Measurements from ENCODE around the gene CENPVL1.
"Not testable (repeated sequence)": the region's sequence is repeated elsewhere in the genome, so short reads cannot be mapped to it uniquely, and the experiment has no call there.

CENPVL1 gene

GRCh38 chrX:51710277-51711164, at the start of gene CENPVL1:
CENPVL1 (plus strand) TSS chrX:51710512; CDS start chrX:51710512, 0 bp downstream.
- not testable (repeated sequence) for DNase-seq

- no peak for DNase-seq
Observed at GRCh38 chrX:51665981-51666380, 44.3 kb upstream of the CENPVL1 start.

- DNase-seq, result not testable (repeated sequence)
Observed at GRCh38 chrX:51679689-51680433, 30.5 kb upstream of the CENPVL1 start.

- not testable (repeated sequence) for DNase-seq
Observed at GRCh38 chrX:51681808-51682719, 28.2 kb upstream of the CENPVL1 start.

- not testable (repeated sequence) for DNase-seq
Observed at GRCh38 chrX:51682720-51683062, 27.6 kb upstream of the CENPVL1 start, which contains the start of gene CENPVL2. CENPVL2 (minus strand) TSS chrX:51682831; CDS start chrX:51682831, 0 bp downstream.

GRCh38 chrX:51694254-51694653, 16.1 kb upstream of the CENPVL1 start:
- DNase-seq, result no peak

- no peak for DNase-seq
Observed at GRCh38 chrX:51697397-51697796, 12.9 kb upstream of the CENPVL1 start.

GRCh38 chrX:51712943-51713647, 2.8 kb downstream of the CENPVL1 start:
- not testable (repeated sequence) for DNase-seq

- DNase-seq, result no peak
Observed at GRCh38 chrX:51728202-51728601, 17.9 kb downstream of the CENPVL1 start.

GRCh38 chrX:51737091-51737490, 26.8 kb downstream of the CENPVL1 start:
- DNase-seq, result no peak

- DNase-seq, result no peak
Observed at GRCh38 chrX:51742586-51742985, 32.3 kb downstream of the CENPVL1 start.

GRCh38 chrX:51743179-51743957, 33.1 kb downstream of the CENPVL1 start, which contains the start of gene GSPT2:
GSPT2 (plus strand) TSS chrX:51743442; CDS start chrX:51743627, 185 bp downstream.
- DNase-seq, result peak; percentile 39 to 41

- DNase-seq, result no peak
Observed at GRCh38 chrX:51747671-51748070, 37.4 kb downstream of the CENPVL1 start.

GRCh38 chrX:51759055-51759839, 48.9 kb downstream of the CENPVL1 start:
- no peak for DNase-seq

- DNase-seq, result no peak
Observed at GRCh38 chrX:51760657-51761056, 50.3 kb downstream of the CENPVL1 start.
